NCI-H82 treated with DMSO at 0.1 percent for 48 hours (cell line): ENCODE results near the gene NTRK2.

Experiments
- DNase-seq: peaks from one replicate; lab custom pipeline; 2025; ENCODE audit not compliant: unreplicated experiment; lab: John Stamatoyannopoulos, UW

Gene NTRK2

DNA sequence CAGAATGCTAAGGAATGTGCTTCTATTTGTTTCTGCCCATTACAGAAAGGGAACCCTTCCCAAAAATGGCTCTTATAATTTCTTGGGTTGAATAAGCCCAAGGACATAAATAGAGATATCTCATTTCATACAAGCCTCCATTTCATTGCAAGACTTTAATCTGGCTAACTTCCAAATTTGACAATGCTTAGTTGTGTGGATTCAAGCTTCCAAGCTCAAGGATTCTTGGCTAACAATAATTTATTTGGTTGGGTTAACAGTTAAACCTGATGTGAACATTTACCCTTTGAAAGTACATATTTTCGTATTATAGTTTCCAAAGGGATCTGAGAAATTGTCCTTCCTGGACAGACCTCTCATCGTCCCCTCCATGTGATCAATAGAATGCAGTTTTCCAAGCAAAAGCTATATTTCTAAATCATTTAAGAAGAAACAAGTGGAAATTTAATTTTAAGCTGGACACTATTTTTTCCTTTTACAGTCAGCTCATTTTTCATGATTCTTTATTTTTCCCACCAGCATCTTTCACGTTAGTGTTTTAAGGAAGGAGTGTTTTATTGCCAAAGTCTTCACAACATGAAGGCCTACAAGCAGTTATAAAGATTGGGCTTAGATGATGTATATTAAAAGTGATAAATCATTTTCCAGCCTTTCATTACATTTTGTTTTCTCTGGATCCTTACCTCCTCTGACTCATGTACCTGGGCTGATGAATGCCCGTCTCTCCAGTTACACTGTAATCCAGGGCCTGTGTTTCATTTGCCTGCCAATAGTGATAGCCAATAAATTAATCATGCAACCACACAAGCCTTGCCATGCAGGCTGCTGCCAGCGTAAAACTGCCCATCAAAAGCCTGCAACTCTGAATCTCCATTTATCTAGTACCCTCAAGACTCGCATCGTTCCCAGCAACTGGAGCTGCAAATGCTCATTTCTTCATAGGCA lies 176.7 kb downstream of the NTRK2 start:
- no peak for DNase-seq

DNA sequence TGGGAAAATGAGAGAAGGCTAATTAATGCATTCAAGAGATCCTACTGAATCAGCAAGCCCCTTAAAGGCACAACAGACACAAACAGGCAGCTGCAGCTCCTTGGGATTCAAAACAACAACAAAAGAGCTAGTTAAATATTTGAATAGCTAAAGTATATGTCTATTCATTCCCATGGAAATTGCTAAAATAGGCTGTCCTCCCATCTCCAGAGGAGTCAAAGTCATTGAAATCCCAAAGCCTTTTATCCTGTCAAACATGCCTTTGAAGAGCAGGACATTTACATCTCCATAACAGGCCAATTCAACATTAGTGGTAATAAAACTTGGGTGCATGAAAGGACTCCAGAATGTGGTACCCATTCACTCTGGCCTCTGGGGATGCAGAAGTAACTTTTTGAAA lies 177.4 kb downstream of the NTRK2 start:
- DNase-seq, result no peak

DNA sequence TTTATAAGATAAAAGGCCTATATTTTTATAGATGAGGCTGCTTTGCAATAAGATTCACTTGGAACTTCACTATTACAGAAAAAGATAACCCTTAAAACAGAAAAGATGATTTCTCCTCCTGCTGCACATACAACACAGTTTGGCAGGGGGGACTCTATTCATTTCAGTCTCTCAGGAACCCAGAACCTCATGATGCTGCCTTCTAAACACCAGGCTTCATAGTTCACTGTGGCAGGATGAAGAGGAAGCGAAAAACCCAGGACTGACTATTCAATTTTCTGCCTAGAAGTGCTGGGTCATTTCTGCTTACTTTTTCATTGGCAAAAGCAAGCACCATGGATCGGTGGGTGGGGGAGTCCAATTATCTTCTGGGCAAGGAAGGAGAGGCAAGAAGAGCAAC lies 179.5 kb downstream of the NTRK2 start:
- no peak for DNase-seq

DNA sequence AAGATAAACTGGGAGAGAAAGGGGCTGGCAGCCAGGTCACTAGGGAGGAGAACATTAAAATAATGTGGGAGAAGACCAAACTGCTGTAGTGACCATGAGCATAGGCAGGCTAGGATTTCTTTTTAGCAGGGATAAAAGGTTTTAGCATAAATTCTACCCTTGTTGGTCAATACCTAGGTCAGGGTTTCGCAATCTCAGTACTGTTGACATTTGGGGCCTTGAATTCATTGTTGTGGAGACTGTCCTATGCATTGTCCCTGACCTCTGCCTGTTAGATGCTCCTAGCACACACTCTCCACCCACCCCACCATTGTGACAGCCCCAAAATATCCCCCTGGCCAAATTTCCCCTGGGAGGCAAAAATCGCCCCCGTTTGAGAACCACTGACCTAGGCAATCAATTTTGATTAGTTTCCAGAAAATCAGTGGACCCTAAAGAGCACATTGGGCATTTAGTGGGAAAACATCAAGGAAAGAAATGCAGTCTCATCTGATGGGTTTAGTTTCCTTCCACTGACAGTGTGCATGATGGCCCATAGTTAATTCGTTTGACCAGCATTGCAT lies 181.4 kb downstream of the NTRK2 start:
- DNase-seq, result no peak

DNA sequence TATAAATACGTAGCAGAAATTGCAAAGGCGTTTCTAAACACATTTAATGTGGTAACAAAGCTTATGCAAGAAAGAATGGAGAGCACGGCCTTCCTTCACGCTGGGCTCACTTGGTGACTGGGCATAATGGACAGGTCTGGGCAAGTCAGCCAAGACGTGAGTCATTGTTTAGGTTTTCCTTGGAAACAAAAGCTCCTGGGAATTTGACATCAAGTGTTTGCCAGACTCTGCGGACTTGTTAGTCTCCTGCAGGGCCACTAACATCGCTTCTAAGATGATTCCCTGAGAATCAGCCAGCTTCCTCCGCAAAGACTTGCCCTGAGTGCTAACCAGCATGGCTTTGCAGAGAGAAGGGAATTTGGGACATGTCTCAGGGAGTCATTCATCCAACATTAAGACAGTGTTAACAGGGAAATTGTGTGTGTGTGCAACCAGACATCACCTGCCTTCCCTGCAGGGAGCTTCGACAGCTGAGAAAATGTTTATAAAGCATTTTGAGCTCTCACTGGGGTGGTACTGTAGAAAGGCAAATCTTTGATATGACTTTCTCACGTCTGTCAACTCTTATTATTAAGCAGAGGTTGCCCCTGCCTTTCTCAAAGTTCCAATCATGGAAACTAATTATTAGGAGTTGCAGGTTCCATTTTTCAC lies 182.5 kb downstream of the NTRK2 start:
- no peak for DNase-seq

DNA sequence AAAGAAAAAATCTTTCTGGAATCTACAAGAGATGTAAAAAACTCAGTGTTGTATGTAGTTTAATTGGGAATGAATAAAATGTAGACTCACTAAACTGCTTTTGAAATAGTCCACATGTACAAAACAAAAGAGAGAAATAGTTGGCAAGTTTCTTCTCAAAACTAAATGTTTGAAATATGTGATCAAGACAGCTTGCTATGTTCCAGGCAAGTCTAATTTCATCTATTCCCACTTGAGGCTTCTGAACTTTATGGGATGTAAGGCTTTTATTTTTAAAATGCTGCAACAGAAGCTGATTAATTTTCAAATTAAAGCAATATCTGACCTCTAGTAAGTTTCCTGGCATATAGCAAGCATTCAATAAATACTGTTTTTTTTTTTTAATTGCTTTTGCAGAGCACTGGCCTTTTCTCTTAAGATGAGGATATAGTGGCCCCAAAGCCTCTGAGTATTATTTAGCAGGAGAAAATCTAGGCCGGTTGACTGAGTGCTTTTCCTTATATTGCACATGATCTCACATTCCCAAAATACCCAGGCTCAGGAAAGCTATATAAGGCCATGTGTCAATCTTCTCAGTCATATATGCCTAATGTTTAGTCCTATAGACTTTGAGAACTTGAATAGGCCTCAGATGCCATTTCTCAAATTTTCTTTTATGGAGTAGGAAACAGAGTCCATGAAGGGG lies 183.2 kb downstream of the NTRK2 start:
- DNase-seq, result no peak

DNA sequence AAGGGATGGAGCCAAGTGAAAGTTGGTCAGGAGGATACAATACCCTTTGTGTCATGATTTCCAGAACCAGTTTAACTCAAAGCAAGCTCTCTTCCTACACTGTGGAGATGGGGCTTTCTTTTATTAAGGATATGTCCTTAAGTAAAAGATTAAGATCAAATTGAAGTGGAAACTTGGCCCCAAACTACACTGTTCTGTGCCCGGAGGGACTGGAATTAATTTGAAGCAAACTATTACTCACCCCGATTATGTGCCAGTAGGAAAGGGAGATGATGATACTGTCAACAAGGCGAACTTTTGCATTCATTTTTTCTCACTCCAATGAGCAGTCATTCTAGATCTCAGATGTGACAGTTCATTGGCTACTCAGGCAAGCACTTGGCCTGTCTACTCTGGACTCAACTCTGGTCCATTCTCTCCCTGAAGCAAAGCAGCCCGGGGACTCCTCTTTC lies 186.7 kb downstream of the NTRK2 start:
- DNase-seq, result no peak

DNA sequence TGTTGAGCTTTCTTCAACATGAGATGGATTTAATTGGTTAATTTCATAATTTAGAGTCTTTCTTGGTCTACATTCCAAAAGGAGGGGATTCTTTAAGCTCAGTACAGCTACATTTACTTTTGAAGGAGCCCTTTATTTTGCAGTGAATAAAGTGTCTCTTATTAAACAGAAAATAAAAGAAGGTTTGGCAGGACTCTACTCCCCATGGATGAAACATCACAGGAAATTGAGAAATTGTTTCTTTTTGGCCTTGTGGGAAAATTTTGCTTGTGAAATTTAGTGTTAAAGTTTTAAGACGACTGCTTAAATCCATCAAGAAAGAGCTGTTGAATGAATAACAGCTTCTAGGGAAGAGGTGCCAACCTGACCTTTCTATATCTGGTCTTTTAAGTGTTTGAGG lies 187.7 kb downstream of the NTRK2 start:
- DNase-seq, result no peak

DNA sequence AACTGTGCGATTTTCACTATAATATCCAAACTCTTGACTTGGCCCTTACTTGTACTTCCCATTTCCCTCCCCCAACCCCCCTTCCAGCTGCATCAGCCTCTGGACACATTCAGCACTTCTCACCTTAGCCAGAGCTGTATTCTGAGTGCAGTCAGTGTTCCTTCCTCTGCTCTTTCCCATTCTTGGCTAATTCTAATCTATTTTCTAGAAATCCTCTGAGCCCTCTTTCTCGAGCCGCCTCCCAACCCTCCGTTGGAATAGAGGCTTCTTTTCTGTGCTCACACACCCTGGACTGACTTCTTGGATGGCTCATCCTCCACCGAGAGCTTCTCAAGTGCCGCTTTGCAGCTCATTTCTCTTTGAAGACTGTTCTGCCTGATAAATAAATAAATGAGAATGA lies 188.8 kb downstream of the NTRK2 start:
- DNase-seq, result no peak

DNA sequence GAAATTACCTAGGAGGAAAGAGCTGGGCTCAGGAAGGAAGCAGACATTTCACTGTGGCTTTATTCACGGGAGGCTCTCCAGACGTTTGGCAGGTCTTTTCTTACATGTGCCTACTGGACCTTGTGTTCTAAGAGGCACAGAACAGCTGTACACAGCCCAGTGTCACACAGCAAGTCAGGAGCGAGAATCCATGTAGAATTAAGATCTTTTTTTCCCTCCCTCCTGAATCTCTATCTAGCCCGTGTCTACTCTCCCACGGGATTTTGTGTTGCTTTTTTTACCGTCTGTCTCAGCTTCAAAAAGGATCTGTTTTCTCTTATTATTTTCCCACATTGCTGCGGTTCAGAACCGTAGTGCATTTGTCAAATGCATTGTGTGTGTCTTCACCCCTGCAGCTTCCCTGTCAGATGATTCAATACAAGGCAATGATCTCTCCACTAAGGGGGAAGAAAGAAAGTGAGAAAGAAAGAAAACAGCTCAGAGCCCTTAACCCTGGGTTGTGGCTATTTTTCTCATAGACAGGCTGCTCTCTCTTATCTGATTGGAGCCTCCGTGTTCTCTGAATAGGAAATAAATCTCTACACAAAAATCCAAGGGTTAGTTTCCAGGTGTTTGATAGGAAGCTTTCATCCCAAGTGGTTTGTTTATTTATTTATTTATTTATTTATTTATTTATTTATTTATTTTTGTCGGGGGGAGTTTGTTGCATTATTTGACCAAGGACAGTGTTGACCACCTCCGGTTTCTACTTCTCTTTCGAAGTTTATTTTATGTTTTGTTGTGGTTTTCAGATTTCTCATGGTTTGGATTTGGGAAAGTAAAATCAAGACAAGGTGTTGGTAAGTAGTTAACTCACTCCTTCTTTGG lies 191.0 kb downstream of the NTRK2 start:
- no peak for DNase-seq

DNA sequence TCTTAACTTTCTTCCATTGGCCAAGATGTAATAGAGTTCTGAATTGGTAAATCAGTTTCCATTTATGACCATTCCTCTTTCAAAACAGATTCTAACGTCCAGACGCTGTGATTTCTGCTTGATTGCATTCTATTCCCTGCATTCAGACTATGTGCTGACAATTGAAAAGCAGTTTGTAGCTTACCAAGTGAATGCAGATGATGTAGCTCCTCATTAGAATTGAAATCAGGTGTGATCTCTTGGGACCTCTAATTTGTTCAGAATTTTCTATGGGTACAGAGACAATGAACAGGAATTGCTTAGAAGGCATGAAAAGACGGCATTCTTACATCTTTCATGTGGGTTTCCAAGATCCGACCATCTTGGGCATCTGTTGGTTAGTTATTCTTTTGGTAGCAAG lies 191.9 kb downstream of the NTRK2 start:
- no peak for DNase-seq

DNA sequence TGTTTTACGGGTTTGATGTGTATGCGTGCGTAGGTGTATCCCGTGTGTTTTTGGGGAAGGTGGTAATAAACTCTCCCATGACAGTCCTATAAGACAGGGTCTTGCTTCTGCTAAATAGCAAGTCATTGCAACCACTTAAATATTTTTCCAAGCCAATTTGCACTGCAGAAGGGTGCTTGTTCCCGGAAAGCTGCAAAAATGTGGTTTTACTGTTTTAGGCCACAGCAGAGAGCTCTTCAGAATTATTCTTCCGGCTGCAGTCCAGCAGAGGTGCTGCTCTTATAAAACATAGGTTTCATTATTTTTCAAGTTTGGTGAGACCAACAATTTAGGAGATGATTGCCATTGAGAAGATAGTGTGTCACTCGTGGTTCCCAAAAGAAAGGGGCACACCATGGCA lies 192.8 kb downstream of the NTRK2 start:
- DNase-seq, result no peak

DNA sequence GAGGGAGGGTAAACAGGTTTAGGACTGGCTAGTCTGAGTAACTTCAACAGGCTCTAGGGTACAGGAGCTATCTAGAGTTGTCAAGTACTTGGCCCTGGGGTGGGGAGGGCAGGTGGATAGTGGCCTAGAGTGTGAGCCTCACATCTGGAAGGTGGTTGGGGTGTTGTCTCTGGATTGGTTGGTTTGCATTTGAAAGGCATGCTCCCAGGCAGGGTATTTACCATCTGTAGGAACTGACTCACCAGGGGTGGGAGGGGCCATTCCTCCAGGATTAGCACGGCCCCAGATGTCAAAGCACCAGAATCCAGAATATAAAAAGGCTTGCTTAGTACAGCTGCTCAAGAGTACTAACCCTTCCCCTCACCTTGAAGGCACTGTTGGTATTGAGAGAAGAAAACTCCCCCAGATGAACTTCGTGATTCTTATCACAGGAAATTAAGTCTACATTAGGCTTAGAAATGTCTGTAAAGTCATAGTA lies 193.3 kb downstream of the NTRK2 start:
- peak; percentile 66 for DNase-seq

DNA sequence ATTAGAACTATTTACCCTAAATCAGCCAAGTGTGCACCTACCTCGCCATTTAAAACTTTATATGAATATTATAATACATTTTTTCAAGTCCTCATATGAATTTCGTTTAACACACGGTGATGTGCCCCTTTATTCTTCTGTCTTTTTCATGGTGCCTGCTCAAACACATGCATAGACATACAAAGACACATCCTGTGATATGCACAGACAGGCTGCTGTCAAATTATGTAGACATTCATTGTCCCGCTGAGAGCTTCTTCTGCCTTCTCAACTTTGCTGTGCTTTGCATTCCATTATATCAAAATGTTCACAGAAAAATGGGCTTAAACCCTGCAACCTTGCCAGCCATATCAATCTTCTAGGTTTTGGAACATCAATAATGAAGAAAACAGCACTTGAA lies 193.8 kb downstream of the NTRK2 start:
- no peak for DNase-seq

DNA sequence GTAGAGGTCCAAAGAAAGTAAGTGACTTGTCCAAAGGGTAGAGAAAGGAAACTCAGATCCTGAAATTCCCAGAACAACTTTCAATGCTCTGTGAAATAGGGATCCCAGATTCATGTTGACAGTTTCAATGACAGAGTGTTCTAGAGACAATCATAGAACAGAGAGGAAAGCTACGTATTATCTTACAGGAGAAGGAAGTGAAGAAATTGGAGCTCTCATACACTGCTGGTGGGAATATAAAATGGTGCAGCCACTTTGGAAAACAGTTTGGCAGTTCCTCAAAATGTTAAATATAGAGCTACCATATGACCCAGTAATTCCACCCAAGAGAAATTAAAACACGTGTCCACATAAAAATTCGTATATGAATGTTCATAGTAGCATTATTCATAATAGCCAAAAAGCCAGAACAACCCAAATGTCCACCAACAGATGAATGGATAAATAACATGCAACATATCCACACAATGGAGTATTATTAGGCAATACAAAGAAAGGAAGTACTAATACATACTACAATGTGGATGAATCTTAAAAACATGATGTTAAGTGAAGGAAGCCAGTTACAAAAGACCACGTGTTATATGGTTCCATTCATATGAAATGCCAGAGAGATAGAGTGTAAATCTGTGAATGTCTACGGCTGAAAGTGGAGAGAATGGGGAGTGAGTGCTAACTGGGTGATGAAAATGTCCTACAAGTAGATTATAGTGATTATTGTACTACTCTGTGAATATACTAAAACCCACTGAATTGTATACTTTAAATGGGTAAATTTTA lies 197.1 kb downstream of the NTRK2 start:
- no peak for DNase-seq

DNA sequence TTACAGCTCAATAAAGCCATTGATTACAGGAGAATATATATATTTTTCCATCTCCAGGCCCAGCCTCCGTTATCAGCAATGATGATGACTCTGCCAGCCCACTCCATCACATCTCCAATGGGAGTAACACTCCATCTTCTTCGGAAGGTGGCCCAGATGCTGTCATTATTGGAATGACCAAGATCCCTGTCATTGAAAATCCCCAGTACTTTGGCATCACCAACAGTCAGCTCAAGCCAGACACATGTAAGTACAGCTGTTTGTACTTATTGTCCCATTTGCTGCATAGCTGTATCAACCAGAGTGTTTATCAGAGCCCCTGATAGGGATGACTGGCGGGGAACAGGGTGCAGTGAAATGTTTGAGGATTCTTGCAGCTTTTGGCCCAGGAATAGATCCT lies 197.7 kb downstream of the NTRK2 start:
- no peak for DNase-seq

DNA sequence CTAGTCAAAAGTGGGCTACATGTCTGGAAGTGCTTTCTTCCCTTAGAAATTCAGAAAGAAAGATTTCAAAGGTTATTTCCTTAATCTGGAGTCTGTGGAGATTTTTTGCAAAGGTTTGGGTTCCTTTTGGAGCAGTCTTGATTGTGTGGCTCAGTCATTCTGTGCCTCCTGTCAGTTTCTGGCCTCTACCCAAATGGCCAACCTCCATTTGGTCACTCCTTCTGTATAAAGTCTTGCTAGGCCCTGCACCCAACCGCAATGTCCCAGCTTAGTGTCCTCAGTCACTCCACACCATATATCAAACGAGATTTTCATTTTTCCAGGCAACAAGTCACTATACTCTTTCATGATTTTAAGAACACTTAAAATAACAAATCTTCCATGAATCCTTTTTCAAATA lies 199.6 kb downstream of the NTRK2 start:
- DNase-seq, result no peak

DNA sequence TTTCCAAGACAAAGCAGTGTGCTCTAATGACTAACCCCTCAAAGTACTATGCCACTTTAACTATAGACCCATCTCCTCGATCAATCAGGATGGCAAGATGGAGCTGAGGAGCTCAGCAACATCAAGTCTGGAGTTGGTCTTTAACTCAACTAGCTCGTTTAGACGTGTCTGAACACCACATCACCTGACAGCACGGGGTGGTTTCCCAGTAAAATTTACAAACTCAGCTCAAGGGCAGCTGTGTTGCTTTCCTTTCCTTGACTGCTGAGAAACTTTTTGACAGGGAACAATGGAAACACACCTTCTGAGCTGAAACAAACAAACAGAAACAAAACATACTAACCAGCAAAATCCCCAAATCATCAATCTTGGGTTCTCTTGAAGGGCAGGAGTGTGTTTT lies 202.5 kb downstream of the NTRK2 start:
- DNase-seq, result no peak

DNA sequence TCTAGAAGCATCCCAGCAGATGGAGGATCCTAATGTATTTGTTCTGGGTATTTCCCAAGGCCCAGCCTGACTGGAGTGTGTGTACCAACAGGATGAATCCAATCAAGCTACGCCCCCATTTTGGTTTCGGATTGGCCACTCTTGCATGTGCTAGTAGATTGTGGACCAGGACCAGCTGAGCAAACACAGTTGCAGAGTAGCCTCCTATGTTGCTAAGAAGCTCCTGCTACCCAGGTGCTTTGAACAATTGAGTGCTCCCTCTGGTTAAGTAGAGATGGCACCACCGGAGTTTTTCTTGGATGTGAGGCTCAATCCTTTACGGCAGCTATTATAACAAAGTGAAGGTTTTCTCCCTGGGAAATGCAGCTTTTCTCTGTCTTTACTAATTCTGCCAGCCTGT lies 204.5 kb downstream of the NTRK2 start:
- DNase-seq, result no peak

DNA sequence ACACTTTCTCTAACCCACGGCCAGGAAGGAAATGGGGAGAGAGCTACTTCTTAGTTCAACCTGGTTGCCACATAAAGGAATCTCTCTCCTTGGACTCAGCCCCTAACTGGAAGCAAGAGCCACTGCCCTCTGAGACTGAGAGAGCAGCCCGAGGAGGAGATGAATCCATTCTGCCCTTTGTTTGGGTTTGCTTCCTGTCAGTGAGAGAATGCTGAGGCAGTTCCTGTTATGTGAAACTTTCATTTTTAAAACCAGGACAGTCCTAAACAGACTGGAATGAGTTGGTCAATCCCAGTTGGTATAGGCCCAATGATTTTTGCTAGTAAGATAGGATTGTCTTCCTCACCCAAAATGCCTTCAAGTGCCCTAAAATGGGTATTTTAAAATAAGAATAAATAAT lies 205.1 kb downstream of the NTRK2 start:
- DNase-seq, result no peak
